Hematopoietic multipotent progenitor cell treated with erythropoietin and hydrocortisone succinate and interleukin-3 and kit ligand, for 15 days (in vitro differentiated cells): ENCODE data around the gene SLC12A7.

ENCODE experiments used
- DNase-seq: peaks from one replicate; pipeline ENCODE4 v3.0.0-alpha.2; 2015; ENCODE audit warnings: low spot score

SLC12A7 gene

DNA sequence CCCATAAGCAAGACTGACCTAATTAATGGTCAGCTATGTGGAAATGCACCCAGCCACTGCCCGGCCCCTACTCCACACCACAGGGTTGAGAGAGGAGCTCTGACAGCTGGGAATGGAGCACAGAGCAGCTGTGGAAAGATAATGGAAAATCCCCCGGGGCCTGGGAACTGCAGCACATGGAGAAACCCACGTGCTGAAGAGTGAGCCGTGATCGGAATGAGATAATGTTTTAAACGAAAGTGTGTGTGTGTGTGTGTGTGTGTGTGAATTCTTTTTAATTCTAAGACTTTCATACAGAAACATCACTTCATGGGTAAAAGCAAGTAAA, 13.1 kb upstream of the SLC12A7 start:
- no peak for DNase-seq

DNA sequence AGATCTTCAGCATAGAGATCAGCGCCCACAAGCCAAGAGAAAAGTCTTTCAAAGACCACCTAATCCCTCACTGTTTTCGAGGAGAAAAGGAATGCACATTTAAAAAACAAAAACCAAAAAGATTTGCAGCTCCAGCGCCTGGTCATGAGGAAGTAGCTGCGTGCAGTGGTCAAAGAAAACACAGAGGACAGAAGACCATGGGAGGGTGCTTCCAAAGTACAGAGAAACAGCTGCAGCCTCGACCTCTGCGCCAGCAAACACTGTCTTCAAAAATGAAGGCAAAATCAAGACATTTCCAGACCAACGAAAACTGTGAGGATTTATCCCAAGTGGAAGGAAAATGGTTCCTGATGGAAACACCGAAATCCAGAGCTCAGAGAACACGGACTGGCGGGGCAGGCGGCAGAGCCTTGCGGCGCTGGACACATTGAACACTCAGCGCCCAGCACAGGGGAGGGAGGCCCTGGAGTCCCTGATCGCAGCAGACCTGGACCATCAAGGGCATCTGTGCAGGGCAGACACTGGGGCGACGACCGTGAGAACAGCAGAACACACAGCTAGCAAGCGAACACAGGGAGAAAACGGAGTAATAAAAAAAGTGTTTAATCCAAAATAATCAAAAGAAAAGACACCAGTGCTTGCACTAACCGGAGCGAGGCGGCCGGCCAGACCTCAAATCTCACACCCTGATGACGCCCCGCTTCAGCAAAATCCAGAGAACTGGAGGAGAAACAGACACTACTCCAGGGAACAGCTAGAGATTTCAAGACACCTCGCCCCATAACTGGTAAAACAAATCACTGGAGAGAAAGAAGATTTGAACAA, 12.6 kb upstream of the SLC12A7 start:
- DNase-seq = no peak

DNA sequence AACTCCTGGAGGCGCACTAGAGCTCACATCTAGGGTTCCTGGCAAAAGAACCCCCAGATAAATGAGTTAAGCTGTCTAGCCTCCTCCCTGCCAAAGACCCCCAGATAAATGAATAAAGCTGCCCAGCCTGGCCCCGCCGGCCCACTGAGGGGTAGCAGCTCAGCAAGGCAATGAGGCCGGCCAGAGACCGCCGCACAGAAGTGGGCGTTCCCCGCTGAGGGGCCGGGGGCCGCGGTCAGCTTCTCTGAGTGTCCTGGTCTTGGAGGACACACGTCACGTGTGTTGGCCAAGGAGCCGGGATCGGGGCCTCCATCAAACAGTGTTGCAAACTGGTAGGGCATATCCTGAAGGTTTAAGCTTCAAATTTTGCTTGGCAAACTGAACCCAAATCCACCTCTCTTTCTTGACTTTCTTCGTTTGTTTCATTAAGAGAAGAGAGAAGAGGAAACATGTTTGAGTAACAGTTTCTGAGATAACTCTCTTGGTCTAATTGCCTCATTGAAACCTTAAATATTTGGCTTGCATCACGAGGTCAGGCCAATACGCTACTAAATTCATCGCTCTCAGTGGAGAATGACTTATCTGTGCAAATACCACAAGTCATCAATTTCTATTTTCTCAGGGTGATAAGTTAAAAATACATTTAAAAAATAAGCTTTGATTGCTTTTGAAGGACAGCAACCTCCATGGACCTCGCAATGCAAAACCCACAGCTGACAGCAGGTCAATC, 11.7 kb upstream of the SLC12A7 start:
- DNase-seq = no peak

DNA sequence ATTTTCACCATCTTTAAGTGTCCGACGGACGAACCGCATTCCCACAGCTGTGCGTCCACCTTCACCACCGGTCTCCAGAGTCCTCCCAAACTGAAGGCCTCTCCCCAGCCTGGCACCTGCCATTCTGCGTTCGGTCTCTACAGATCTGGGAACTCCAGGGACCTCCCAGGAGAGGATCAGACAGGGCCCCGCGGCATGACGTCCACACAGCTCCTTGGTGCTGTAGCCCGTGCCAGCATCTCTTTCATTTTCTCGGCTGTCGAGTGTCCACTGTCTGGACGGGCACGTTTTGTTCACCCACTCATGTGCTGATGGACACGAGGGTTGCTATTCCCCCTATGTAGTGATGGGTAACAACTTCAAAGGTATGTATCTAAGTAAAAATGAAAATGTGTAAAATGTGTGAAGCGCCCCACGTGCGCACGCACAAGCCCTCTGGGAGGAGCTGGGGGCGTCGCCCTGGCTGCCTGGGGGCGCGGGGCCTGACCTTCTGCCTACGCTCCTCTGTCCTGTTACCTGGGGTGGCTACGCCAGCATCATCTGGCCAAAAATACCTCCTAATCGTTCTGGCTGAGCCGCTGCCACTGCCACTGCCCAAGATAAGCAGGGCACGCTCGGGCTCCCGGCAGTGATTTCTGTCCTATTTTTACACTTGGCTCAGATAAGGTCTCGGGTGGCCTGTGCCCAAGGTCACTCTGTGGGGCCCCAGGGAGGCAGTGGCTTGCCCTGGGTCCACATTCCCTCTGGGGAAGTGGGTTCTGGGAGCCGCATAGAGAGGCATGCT, 10.8 kb upstream of the SLC12A7 start:
- DNase-seq = no peak

DNA sequence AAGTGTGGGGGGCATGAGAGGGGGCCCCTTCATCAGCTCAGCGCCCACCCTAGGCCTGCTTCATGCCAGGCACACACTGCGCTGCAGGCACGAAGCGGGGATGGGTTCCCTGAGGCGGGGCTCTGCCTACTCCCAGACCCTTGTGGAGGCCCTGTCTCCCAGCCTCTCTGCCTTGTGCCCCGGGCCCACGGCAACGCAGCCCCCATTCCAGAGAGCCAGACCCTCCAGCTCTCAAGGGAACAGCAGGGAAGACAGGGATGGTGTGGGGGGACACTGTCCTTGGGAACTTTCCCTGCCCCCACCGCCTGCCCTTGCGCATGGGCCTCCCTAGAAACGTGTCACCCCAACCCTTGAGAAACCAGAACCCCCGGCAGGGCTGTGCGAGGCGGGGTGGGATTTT, 10.0 kb upstream of the SLC12A7 start:
- DNase-seq = no peak

DNA sequence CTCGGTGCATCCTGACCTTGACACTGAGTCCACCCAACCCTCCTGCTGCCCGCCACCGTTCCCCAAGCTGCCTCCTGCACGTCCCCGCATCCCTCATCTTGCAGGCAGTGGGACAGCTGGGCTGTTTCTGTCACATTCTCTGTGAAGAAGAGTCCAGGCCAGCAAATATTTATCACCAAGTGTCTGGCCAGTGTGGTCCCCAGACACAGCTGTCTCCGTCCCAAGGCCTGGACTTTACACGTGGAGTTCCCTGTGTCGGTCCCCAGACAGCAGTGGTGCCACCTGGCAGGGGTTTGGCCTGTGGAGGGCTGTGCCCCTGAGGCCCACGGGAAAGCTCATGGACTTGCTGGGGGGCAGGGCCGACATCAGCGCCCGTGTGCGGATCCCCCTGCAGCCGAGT, 9.2 kb upstream of the SLC12A7 start:
- DNase-seq = no peak

DNA sequence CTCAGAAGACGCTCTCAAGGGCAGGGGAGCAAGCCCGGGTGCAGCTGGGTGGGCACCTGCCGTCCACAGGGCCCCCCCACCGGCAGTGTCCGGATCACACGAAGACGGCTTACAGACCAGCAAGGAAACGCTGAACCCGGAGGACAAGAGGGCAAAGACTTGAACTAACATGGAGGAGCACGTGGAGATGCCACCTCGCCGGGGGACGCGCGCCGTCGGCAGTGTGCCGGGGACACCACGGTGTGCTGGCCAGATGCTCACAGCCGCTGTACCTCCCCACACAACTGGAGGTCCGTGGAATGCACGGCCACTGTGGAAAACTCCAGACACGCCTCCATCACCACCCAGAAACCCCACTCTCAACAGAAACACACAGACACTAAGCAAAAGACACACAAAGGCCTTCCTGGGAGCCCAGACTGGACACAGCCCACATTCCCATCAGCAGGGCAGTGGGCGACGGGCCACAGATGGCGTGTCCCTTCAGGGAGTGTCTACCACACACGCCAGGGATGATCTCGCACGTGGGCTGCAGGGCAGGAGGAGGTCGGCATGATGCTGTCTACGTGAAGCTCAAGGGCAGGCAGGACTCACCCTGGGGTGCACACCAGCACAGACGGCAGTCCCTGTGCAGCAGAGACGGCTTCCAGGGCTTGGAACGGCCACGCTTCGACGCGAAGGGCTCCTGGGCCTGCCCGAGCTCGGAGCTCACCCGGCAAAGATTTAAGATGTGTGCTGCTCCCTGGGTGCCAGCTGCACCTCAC, 8.6 kb upstream of the SLC12A7 start:
- DNase-seq = no peak

DNA sequence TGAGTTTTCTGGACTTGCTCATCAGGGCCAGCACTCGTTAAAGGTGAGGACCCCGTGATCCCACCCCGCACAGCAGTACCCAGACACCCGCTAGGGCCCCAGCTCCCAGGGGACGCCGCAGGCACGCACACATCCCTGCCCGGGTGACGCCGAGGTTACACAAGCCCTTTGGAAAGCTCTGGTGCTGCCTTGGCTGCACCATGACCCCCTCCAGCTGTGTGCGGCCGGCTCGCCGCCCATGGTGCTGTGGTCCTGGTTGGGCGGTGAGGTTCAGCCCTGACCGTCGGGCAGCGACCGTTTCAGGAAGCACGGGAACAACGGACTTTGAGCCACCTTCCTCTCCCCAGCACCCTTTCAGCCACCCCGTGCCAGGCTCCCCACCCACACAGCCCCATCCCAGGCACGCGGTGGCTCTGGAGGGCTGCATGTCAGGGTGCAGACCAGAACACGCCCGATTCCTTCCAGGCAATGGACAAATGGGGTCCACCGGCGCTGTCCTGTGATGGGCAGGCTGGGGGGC, 7.5 kb upstream of the SLC12A7 start:
- DNase-seq = no peak

DNA sequence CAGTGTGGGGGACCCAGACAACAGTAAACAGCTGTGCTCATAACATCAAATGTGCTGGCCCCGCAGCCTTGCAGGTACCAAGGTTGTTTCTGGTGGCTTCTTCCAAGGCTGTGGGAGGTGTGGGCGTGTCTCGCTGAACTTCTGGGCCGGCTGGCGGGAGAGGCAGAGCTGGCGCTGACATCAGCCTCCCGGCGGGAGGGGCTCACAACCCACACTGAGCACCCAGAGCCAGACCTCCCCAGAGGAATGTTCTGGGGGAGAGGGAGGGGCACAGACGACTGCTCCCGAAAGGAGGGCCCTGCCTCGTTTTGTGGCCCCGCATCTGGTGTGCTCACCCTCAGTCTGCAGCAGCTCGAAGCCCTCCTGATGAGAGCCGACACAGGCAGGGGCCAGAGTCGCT, 6.9 kb upstream of the SLC12A7 start:
- no peak for DNase-seq

DNA sequence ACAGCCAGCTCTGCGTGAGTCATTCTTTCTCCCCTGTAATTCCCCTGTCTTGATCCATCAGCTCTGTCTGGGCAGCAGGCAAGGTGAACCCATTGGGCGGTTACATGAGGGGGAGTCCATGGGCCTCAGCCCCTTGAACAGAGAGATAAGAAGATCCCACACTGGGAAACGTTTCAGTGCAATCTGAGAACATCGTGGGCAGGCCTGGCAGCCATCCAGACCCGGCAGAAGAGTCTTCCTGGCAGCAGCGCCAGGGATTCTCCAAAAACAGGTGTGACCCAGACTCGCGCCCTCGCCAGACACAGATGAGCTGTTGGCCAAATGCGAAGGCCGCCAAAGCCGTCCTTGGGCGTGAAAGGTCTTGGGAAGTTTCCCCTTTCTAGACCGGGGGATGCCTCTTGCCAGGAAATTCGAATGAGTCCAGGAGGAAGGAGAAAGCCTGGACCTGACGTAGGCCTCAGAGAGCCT, 6.4 kb upstream of the SLC12A7 start:
- no peak for DNase-seq

DNA sequence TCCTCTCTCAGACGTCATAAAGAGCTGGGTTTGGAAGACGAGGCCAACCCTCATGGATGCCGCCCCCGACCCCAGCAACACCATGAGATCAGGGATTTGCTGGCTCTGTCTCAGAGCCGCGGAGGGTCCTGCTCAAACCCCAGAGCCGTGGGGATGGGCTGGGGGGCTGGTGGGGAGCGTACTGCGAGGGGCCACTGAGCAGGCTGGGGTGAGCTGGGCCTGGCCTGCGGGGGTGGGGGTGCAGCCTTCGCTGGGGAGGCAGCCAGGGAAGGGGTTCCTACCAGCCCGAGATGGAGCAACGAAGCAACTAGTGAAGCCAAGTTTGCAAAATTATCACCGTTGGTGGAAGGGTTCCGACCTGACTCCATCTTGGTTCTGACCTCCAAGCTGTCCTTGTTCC, 5.1 kb upstream of the SLC12A7 start:
- DNase-seq = no peak

DNA sequence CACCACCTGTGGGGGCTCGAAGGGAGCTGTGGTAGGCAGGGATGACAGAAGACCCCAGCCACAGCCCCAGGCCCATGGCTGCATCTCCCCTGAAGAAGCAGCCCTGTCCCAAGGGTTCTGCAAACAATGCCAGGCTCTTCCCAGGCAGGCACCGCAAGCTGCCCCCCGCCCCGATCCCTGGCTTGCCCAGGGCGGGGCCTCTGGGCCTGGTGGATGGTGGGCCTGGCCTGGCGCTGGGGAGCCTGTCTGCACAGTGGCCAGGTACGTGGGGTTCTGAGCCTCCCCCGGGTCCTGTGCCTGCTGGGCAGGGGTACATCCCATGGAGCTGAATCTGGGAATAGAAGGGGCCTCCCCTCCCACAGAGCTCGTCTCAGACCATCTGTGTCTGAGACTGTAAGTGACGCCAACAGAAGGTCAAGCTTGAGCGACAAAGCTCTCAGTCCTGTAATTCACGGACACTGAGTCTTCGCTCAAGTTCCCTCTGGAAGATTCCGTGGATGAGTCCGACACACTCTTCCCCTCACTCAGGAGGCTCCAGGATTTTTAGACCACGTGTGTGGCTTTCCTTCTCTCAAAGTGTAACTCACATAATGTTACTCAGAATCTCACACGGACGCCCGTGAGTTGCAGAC, 4.4 kb upstream of the SLC12A7 start:
- DNase-seq = no peak

DNA sequence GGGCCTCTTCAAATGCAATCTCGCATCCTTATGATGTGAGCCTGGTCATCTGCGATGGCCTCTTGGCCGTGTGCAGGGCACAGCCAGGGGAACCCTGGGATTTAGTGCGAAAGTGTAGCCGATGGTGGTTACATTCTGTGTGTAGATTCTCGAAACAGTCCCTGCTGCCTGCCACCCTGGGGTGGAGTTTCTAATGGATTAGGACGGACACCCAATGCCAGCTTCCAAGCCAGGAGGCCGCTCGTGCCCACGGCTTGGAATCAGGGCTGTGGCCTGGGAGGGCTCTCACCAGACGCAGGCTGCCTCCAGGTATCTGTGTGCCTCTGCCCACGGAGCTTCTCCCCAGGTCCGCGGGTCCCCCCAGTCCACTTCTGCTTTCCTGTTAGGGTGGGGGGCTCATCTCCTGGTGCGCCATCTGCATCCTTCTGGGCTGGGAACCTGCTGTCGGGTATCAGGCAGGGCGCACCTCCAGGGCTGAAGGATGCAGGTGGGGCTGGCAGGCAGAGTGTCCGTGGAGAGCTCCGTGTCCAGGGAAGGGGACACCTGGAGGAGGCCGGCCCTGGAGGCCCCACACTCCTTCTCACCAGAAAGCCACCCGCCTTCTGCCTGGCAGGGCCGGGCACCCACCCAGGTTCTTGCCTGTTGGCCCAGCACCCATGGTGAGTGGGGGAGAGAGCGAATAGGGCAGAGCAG, 3.4 kb upstream of the SLC12A7 start:
- no peak for DNase-seq

DNA sequence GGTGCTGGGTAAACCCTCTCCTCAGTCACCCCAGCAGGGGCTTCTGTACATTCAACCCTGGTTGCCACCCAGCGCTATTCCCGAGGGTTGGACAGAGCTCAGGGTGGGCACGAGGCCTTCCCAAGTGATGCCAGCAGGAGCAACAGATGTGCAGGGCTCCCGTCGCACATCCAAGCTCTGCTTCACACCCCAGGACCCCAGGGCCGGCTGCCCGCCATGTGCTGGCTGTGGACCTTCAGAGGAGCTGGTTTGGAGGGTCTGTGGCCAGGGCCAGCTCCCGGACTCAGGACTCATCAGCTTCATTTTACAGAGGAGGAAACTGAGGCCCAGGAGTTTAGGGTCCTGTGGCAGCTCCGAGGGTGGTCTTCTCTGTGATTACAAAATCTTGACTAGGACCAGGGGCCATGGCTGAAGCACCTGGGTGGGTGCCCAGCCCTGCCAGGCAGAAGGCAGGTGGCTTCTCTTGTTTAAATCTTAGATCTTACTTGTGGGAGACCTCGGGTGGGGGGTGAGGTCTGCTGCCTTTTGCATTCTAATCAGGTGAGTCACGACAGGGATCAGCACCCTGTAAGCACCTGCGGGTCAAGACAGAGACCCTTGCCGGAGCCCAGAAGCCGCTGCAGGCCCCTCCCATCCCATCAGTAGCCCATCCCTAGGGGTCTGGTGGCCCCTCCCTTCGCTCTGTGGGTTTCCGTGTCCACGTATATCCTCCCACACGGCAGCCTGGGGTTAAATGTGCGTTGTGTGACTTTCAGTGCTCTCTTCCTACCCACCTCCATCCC, 2.1 kb upstream of the SLC12A7 start:
- DNase-seq = no peak

DNA sequence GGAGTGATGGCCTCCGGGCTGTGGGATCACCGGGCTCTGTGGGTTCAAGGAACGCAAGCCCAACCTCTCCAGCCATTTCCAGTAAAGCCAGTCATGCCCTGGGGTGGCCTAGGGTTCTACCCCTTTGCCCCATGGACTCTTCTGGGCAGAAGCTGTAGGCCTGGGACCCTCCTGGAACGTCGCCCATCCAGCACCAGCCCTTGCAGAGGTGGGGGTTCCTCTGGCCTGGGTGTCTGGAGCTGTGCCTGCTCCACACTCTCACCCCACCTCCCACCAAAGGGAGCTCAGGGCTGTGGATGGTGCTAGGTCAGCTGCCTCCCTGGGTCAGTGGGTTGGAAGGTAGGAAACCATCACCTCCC, 1.4 kb upstream of the SLC12A7 start:
- DNase-seq = no peak

DNA sequence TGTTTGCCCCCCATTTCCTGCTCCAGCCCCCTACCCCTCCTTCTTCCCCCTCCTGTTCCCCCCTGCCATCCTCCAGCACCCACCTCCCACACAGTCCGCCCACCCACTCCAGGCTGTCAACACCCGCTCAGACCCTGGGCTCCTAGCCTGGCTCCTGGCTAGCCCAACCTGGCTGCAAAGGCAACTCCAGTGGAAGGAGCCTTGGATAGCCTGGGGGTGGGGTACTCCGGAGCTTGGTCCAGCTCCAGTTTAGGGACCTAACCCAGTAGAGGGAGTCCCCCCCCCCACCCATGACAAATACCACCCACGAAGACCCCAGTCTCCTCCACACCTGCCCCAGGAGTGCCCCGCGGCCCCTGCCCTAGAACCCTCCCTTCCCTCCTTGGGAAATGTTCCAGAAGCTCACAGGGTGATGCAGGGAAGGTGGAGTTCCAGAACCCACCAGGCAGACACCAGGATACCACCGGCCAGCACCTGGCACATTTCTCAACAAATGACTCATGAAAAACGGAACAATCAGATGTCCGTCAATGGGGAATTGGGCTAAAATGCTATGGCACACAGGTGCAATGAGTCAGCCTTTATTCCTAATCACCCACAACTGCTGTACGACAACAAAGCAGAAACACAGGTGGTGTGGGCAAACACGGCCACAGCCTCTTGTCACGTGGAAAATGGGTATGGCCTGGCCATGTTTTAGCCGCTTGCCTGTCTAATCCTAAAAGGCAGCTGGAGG, 901 bp upstream of the SLC12A7 start:
- DNase-seq = no peak

DNA sequence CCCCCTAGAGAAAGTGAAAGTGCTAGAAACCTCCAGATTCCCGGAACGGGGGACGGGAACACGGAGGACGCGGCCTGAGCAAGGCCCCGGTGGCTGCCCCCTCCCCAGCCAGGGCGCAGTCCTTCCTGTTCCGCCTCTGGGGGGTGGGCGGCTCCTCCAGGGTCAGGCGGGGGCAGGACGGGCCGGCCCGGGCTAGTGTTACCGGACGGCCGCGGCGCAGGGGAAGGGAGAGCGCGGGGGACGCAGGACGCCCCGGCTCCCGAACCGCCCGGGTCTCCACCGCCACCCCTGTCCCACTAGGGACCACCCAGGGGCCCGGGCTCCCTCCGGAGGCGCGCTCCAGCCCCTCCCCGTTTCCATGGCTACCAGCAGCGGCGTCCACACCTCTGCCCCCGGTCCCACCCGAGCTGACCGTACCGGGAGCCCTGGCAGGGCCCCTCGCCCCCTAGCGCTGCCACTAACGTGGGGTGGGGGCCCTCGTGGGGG, 579 bp downstream of the SLC12A7 start:
- DNase-seq = no peak

DNA sequence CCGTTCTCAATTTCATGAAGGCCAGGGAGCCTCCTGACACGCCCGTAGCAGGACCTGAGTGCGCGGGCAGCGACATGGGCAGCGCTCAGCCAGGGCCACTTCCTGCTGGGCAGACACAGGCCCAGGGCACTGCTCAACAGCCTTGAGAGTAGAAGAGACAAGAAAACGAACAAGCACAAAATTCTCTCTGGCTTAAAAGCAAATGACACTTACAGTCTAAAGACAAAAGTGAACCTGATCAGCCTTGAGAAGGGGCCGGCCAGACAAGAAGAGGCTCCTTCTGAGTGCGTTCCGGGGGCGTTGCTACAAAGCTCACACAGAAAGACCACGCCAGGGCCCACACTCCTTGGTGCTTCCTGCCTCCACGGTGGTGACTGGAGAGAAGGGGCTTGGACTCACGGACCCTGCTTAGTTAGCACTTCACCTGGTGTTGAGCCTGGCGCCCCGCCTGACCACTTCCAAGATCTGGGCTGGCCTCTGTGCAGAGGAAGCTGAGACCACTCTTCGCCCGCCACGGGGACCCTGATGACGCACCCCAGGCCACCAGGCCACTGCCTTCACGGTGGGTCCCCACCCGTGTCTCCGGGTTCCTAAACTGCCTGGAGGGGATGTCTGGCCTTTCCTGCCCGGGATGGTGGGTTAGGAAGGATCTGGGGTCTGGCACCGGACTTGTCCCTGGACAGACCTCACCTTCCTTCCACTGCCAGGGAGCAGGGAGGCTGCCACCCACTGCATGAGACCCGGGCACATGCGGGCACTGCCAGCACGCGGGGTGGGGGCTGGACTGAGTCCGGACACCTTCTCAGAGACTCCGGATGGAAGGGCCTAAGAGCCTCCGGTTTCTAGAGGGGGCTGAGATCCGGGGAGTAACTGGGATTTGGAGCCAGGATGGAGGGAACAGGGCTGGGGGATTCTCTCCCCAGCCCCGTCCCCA, 1.3 kb downstream of the SLC12A7 start:
- DNase-seq = no peak
